Activated CD4-positive, CD25-positive, alpha-beta regulatory T cell treated with anti-CD3 and anti-CD28 coated beads, Interleukin-2, amount 50 U/mL, for 24 hours (primary cell): ENCODE results near the gene MED31.
"Not testable (repeated sequence)": the region's sequence is repeated elsewhere in the genome, so short reads cannot be mapped to it uniquely, and the experiment has no call there.

Source experiments
- ATAC-seq, 2 donors: fragments of 150-1000 bp; cut with Tn5 transposase; one replicate each; pipeline ENCODE4 v1.10.0; 2021; ENCODE audit warnings: mild to moderate bottlenecking in 1 of 2, moderate library complexity in 1 of 2

MED31 gene

GRCh38 chr17:6611231-6611630, 40.2 kb downstream of the MED31 start:
- ATAC-seq: no peak

GRCh38 chr17:6610011-6610410, 41.4 kb downstream of the MED31 start:
- ATAC-seq: no peak

- ATAC-seq: no peak
Measured at GRCh38 chr17:6608321-6608720, 43.1 kb downstream of the MED31 start.

GRCh38 chr17:6605142-6605541, 46.3 kb downstream of the MED31 start:
- no peak for ATAC-seq

GRCh38 chr17:6603744-6604325, 47.6 kb downstream of the MED31 start:
- no peak for ATAC-seq

GRCh38 chr17:6602141-6602540, 49.3 kb downstream of the MED31 start:
- ATAC-seq: no peak

GRCh38 chr17:6599364-6599763, 52.0 kb downstream of the MED31 start:
- no peak for ATAC-seq

GRCh38 chr17:6597727-6598126, 53.7 kb downstream of the MED31 start:
- ATAC-seq: no peak

- ATAC-seq: no peak
Measured at GRCh38 chr17:6596941-6597340, 54.5 kb downstream of the MED31 start.

GRCh38 chr17:6596511-6596910, 54.9 kb downstream of the MED31 start:
- ATAC-seq: no peak

GRCh38 chr17:6596081-6596480, 55.3 kb downstream of the MED31 start:
- ATAC-seq: no peak

- not testable (repeated sequence) for ATAC-seq
Measured at GRCh38 chr17:6593371-6593770, 58.0 kb downstream of the MED31 start.
